WTC11 (cell line): ENCODE results near the gene FANCC. TPM values are rescaled to one million over a fixed set of nuclear protein-coding genes. Genes with fewer than 3 reads are reported as not detected.
A peak's percentile ranks its signal among the peaks of the same experiment; 100 is the strongest.

Experiments
- ATAC-seq: fragments of 200-7000 bp; cut with Tn5 transposase; 2 replicates; pipeline ENCODE4 v1.10.0; 2021; ENCODE audit warnings: mild to moderate bottlenecking, moderate library complexity
- CTCF ChIA-PET: fragments of 300-600 bp; sonication (Branson Sonifier 250); formaldehyde crosslinking; loops from one replicate; lab custom pipeline; 2021; ENCODE audit warnings: antibody characterized with exemption; lab: Charles Lee
- POLR2A ChIA-PET: fragments of 350-600 bp; sonication (Branson Sonifier 250); formaldehyde crosslinking; loops from one replicate; lab custom pipeline; 2021; ENCODE audit warnings: antibody characterized with exemption; lab: Charles Lee
- DNase-seq: peaks from one replicate; pipeline ENCODE4 v3.0.0; 2021; ENCODE audit warnings: low spot score
- H3K27ac Mint-ChIP-seq: 2 replicates; pipeline ENCODE4 v1.8.0; 2021; ENCODE audit warnings: mixed read lengths
- H3K27me3 Mint-ChIP-seq: 2 replicates; pipeline ENCODE4 v1.8.0; 2021; ENCODE audit warnings: low read depth, mild to moderate bottlenecking, moderate library complexity, mixed read lengths
- H3K36me3 Mint-ChIP-seq: 2 replicates; pipeline ENCODE4 v1.8.0; 2021; ENCODE audit warnings: mixed read lengths
- H3K4me1 Mint-ChIP-seq: 2 replicates; pipeline ENCODE4 v1.8.0; 2022; ENCODE audit warnings: mixed read lengths
- H3K4me3 Mint-ChIP-seq: 2 replicates; pipeline ENCODE4 v1.8.0; 2021; ENCODE audit warnings: mild to moderate bottlenecking, moderate library complexity, mixed read lengths
- H3K9me3 Mint-ChIP-seq: 2 replicates; pipeline ENCODE4 v1.8.0; 2021; ENCODE audit warnings: mixed read lengths
- ATF2 ChIP-seq: sonication (generic); formaldehyde crosslinking; IDR thresholded peaks from 2 replicates; pipeline ENCODE4 v1.8.1; 2022; ENCODE audit warnings: low read depth, missing genetic modification reagents, borderline replicate concordance
- ELF4 ChIP-seq: sonication (generic); formaldehyde crosslinking; IDR thresholded peaks from 2 replicates; pipeline ENCODE4 v1.8.1; 2022; ENCODE audit warnings: low read depth, mild to moderate bottlenecking, moderate library complexity, missing genetic modification reagents
- FOXJ3 ChIP-seq: sonication (generic); formaldehyde crosslinking; IDR thresholded peaks from 2 replicates; pipeline ENCODE4 v1.9.0; 2021; ENCODE audit warnings: missing genetic modification reagents, mild to moderate bottlenecking, borderline replicate concordance
- FOXP1 ChIP-seq: sonication (generic); formaldehyde crosslinking; IDR thresholded peaks from 2 replicates; pipeline ENCODE4 v1.8.0; 2022; ENCODE audit warnings: missing genetic modification reagents, mild to moderate bottlenecking, moderate library complexity, borderline replicate concordance
- GRHL2 ChIP-seq: fragments of 250-450 bp; sonication (Bioruptor Pico); IDR thresholded peaks from 2 replicates; pipeline ENCODE4 v1.8.0; 2022; ENCODE audit warnings: mild to moderate bottlenecking, moderate library complexity; ENCODE audit not compliant: insufficient replicate concordance, severe bottlenecking
- GTF2I ChIP-seq: fragments of 250-450 bp; sonication (Bioruptor Pico); conservative IDR thresholded peaks from 2 replicates; pipeline ENCODE4 v1.4.0; 2021; ENCODE audit warnings: mild to moderate bottlenecking
- HMGA2 ChIP-seq: fragments of 250-450 bp; sonication (Bioruptor Pico); IDR thresholded peaks from 2 replicates; pipeline ENCODE4 v1.4.0; 2021; ENCODE audit warnings: mild to moderate bottlenecking, moderate library complexity
- HMGXB4 ChIP-seq: sonication (generic); formaldehyde crosslinking; IDR thresholded peaks from 2 replicates; pipeline ENCODE4 v1.8.1; 2023; ENCODE audit warnings: mild to moderate bottlenecking, moderate library complexity, missing genetic modification reagents
- JAZF1 ChIP-seq: fragments of 250-450 bp; sonication (Bioruptor Pico); IDR thresholded peaks from 2 replicates; pipeline ENCODE4 v1.9.0; 2021; ENCODE audit warnings: moderate library complexity, mild to moderate bottlenecking, inconsistent platforms
- MLX ChIP-seq: sonication (generic); formaldehyde crosslinking; IDR thresholded peaks from 2 replicates; pipeline ENCODE4 v1.8.1; 2023; ENCODE audit warnings: mild to moderate bottlenecking, missing genetic modification reagents, moderate library complexity
- NFATC4 ChIP-seq: fragments of 250-450 bp; sonication (Bioruptor Pico); IDR thresholded peaks from 2 replicates; pipeline ENCODE4 v1.9.0; 2021; ENCODE audit warnings: mild to moderate bottlenecking
- NR2C2 ChIP-seq: sonication (generic); formaldehyde crosslinking; IDR thresholded peaks from 2 replicates; pipeline ENCODE4 v1.8.0; 2022; ENCODE audit warnings: mild to moderate bottlenecking, missing genetic modification reagents
- RORB ChIP-seq: fragments of 250-450 bp; sonication (Bioruptor Pico); IDR thresholded peaks from 2 replicates; pipeline ENCODE4 v1.9.0; 2021; ENCODE audit warnings: mild to moderate bottlenecking
- TCF7 ChIP-seq: sonication (generic); formaldehyde crosslinking; IDR thresholded peaks from 2 replicates; pipeline ENCODE4 v1.8.0; 2022; ENCODE audit warnings: mild to moderate bottlenecking, low read depth, missing genetic modification reagents, moderate library complexity
- TP53 ChIP-seq: sonication (generic); formaldehyde crosslinking; IDR thresholded peaks from 2 replicates; pipeline ENCODE4 v1.8.1; 2023; ENCODE audit warnings: mild to moderate bottlenecking, missing genetic modification reagents
- ZBTB43 ChIP-seq: sonication (generic); formaldehyde crosslinking; IDR thresholded peaks from 2 replicates; pipeline ENCODE4 v1.8.1; 2023; ENCODE audit warnings: mild to moderate bottlenecking, missing genetic modification reagents
- ZNF416 ChIP-seq: fragments of 250-450 bp; sonication (Bioruptor Pico); IDR thresholded peaks from 2 replicates; pipeline ENCODE4 v1.9.0; 2021; ENCODE audit warnings: mild to moderate bottlenecking, inconsistent platforms
- total RNA-seq: library from RNA; stranded (reverse); gene quantifications from 3 replicates; pipeline ENCODE4 v1.2.3, GENCODE V29; 2021
- TF ChIP-seq, protein P1 (sequence below): fragments of 250-450 bp; sonication (Bioruptor Pico); IDR thresholded peaks from 2 replicates; pipeline ENCODE4 v1.9.0; 2021; ENCODE audit warnings: mild to moderate bottlenecking
- TF ChIP-seq, protein P2 (sequence below): sonication (generic); formaldehyde crosslinking; IDR thresholded peaks from 2 replicates; pipeline ENCODE4 v1.8.0; 2022; ENCODE audit warnings: mild to moderate bottlenecking, missing genetic modification reagents

FANCC gene
- total RNA-seq, 1 experiment from 2014 or later = 10.9 TPM

DNA sequence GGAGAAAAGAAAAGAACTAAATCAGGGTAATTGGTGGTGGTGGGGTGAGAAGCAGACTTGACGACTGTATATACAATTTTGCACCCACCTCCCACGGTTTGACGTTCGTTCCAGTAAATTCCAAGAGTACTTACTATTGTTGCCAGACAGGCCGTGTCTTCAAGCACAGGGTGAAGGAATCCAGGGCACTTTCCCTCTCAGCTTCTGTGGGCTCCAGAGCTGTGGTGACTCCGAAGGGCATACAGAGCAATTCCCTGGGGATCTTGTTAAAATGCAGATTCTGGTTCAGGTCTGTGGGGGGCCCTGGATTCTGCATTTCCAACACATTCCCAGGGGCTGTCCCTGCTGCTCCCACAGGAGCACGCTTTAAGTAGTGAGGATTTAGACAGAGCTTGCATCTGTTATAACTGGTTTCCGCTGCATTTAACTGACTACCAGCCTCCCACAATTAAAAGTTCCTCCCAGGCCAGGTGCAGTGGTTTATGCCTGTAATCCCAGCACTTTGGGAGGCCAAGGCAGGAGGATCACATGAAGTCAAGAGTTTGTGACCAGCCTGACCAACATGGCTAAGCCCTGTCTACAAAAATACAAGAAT, 49.3 kb upstream of the FANCC start:
- peaks cover 13% of the 10 kb centered on the region for H3K9me3 Mint-ChIP-seq
- ATAC-seq = peak; percentile 75
- no peak for DNase-seq
- H3K36me3 Mint-ChIP-seq = peaks cover 8% of the 10 kb centered on the region
- TF ChIP-seq ATF2 (no peak), GTF2I (CRISPR knock-in tag) (no peak), HMGA2 (CRISPR knock-in tag) (no peak), NR2C2 (CRISPR knock-in tag) (no peak), TP53 (CRISPR knock-in tag) (no peak), TCF7 (no peak), NFATC4 (no peak), HMGXB4 (CRISPR knock-in tag) (no peak)
- TF ChIP-seq, protein P1, sequence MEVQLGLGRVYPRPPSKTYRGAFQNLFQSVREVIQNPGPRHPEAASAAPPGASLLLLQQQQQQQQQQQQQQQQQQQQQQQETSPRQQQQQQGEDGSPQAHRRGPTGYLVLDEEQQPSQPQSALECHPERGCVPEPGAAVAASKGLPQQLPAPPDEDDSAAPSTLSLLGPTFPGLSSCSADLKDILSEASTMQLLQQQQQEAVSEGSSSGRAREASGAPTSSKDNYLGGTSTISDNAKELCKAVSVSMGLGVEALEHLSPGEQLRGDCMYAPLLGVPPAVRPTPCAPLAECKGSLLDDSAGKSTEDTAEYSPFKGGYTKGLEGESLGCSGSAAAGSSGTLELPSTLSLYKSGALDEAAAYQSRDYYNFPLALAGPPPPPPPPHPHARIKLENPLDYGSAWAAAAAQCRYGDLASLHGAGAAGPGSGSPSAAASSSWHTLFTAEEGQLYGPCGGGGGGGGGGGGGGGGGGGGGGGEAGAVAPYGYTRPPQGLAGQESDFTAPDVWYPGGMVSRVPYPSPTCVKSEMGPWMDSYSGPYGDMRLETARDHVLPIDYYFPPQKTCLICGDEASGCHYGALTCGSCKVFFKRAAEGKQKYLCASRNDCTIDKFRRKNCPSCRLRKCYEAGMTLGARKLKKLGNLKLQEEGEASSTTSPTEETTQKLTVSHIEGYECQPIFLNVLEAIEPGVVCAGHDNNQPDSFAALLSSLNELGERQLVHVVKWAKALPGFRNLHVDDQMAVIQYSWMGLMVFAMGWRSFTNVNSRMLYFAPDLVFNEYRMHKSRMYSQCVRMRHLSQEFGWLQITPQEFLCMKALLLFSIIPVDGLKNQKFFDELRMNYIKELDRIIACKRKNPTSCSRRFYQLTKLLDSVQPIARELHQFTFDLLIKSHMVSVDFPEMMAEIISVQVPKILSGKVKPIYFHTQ (CRISPR knock-in tag) = no peak
- ChIA-PET CTCF (interaction anchor here (0.6 to 1.2 kb wide), 2 partner anchors 25 to 86 kb away, joined by 3 to 4 read pairs; no protein-coding TSS in a partner anchor), POLR2A (no interaction called here)
- no peak overlapping the region for H3K4me3 Mint-ChIP-seq
- peak overlapping the region; percentile 23; the same call in 1 of the 2 replicates for H3K27ac Mint-ChIP-seq
- peaks cover 29% of the 10 kb centered on the region for H3K4me1 Mint-ChIP-seq
- peaks cover 3% of the 10 kb centered on the region; the same call in 1 of the 2 replicates for H3K27me3 Mint-ChIP-seq

DNA sequence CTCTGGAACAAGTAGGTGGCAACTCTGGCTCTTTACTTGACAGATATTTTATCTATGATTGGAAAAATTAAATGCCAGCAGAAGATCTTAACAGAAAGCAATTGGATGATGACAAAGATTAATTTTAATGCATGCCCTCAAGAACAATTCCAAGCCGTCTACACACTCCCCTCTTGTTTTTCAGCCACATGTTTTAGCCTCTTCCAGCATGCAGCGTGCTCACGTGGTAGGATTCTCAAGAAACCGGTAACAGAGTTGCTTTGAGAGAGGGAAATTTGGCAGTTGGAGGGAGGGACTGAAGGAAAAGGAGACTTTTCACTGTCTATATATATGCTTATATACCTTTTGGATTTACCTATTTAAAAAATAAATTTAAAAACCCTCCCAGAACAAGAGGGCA, 48.3 kb upstream of the FANCC start:
- peaks cover 3% of the 10 kb centered on the region; the same call in 1 of the 2 replicates for H3K27me3 Mint-ChIP-seq
- ATAC-seq (no peak), DNase-seq (no peak)
- no peak overlapping the region for H3K27ac Mint-ChIP-seq
- H3K9me3 Mint-ChIP-seq = peaks cover 13% of the 10 kb centered on the region
- H3K36me3 Mint-ChIP-seq = peaks cover 8% of the 10 kb centered on the region
- peaks cover 32% of the 10 kb centered on the region for H3K4me1 Mint-ChIP-seq
- no peak for TF ChIP-seq MLX (CRISPR knock-in tag)
- TF ChIP-seq, protein P2, sequence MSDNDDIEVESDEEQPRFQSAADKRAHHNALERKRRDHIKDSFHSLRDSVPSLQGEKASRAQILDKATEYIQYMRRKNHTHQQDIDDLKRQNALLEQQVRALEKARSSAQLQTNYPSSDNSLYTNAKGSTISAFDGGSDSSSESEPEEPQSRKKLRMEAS = peak; percentile 29; the same call in 1 of the 2 replicates
- ChIA-PET CTCF (no interaction called here), POLR2A (no interaction called here)
- no peak overlapping the region for H3K4me3 Mint-ChIP-seq

GRCh38 chr9:95363051-95363841, 45.7 kb upstream of the FANCC start:
- no peak overlapping the region for H3K27ac Mint-ChIP-seq
- CTCF ChIA-PET = no interaction called here
- TF ChIP-seq JAZF1 (CRISPR knock-in tag) (no peak), FOXP1 (no peak), ELF4 (no peak), FOXJ3 (no peak), RORB (CRISPR knock-in tag) (no peak), ZNF416 (CRISPR knock-in tag) (no peak), ZBTB43 (CRISPR knock-in tag) (no peak), HMGA2 (CRISPR knock-in tag) (no peak), GRHL2 (CRISPR knock-in tag) (no peak)
- TF ChIP-seq, protein P1 (CRISPR knock-in tag) = no peak

More at GRCh38 chr9:95363051-95363841, 45.7 kb upstream of the FANCC start:
- no peak overlapping the region for H3K4me3 Mint-ChIP-seq
- H3K4me1 Mint-ChIP-seq = peaks cover 28% of the 10 kb centered on the region
- H3K36me3 Mint-ChIP-seq = peaks cover 3% of the 10 kb centered on the region; the same call in 1 of the 2 replicates
- no peak for DNase-seq
- peaks cover 3% of the 10 kb centered on the region; the same call in 1 of the 2 replicates for H3K27me3 Mint-ChIP-seq
- peaks cover 5% of the 10 kb centered on the region for H3K9me3 Mint-ChIP-seq
- POLR2A ChIA-PET = no interaction called here
- ATAC-seq = no peak
